Endodermal cell (in vitro differentiated cells): ENCODE measurements around the gene SLC26A2. TPM values are rescaled to one million over a fixed set of nuclear protein-coding genes. Genes with fewer than 3 reads are reported as not detected.

Experiments
- DNase-seq: peaks from one replicate; pipeline ENCODE4 v3.0.0-alpha.2; 2017
- H3K27ac ChIP-seq: 2 replicates; pipeline ENCODE4 v1.5.1; 2013; ENCODE audit warnings: mild to moderate bottlenecking, low read depth, low read length, moderate library complexity
- H3K27me3 ChIP-seq: 2 replicates; pipeline ENCODE4 v1.6.1; 2013; ENCODE audit warnings: mild to moderate bottlenecking, low read length, moderate library complexity; ENCODE audit not compliant: insufficient read depth, control insufficient read depth, poor library complexity, severe bottlenecking
- H3K36me3 ChIP-seq: 2 replicates; pipeline ENCODE4 v1.7.0; 2013; ENCODE audit warnings: mild to moderate bottlenecking, low read length, moderate library complexity; ENCODE audit not compliant: control insufficient read depth, insufficient read depth
- H3K4me1 ChIP-seq: one replicate; pipeline ENCODE4 v1.7.0; 2013; ENCODE audit warnings: low read length; ENCODE audit not compliant: control insufficient read depth, insufficient read depth
- H3K4me3 ChIP-seq: 2 replicates; pipeline ENCODE4 v1.5.1; 2013; ENCODE audit warnings: mild to moderate bottlenecking, low read length, moderate library complexity
- H3K9ac ChIP-seq: 2 replicates; pipeline ENCODE4 v1.6.1; 2013; ENCODE audit warnings: mild to moderate bottlenecking, low read length, moderate library complexity; ENCODE audit not compliant: poor library complexity, severe bottlenecking; ENCODE audit errors: extremely low read depth
- H3K9me3 ChIP-seq: 2 replicates; pipeline ENCODE4 v1.6.1; 2013; ENCODE audit warnings: mild to moderate bottlenecking, low read length, moderate library complexity; ENCODE audit not compliant: control insufficient read depth
- H3K27ac Mint-ChIP-seq: 2 replicates; pipeline ENCODE4 v1.8.0; 2020; ENCODE audit warnings: mixed read lengths
- H3K27me3 Mint-ChIP-seq: 2 replicates; pipeline ENCODE4 v1.8.0; 2021; ENCODE audit warnings: mild to moderate bottlenecking, mixed read lengths; ENCODE audit not compliant: insufficient read depth
- H3K36me3 Mint-ChIP-seq: 2 replicates; pipeline ENCODE4 v1.8.0; 2020; ENCODE audit warnings: low read depth, mixed read lengths
- H3K4me1 Mint-ChIP-seq: 2 replicates; pipeline ENCODE4 v1.8.0; 2020; ENCODE audit warnings: mixed read lengths
- H3K4me3 Mint-ChIP-seq: 2 replicates; pipeline ENCODE4 v1.8.0; 2020; ENCODE audit warnings: mild to moderate bottlenecking, moderate library complexity, mixed read lengths
- H3K9me3 Mint-ChIP-seq: 2 replicates; pipeline ENCODE4 v1.8.0; 2020; ENCODE audit warnings: mild to moderate bottlenecking, mixed read lengths
- WGBS, 2 experiments: methylation state at CpG; one replicate each; pipeline versions ENCODE4 v1.1.5 to v1.1.7; 2013; ENCODE audit warnings: missing lambda C conversion rate in 2 of 2, mixed read lengths in 1 of 2; ENCODE audit not compliant: insufficient coverage in 1 of 2, insufficient read length in 1 of 2; 5-methylcytosine and 5-hydroxymethylcytosine counted together
- total RNA-seq, 2 donors: library from RNA; stranded (reverse); fragmentation: NEBNext Ultra II Directional in 1 of 2; extraction: Animal tissue kit (Norgen Biotek cat#: 25700) in 1 of 2; gene quantifications; 2 replicates in 1 of 2; 3 replicates in 1 of 2; pipeline ENCODE4 v1.2.1, GENCODE V29; 2021
- TF ChIP-seq, protein P1 (sequence below): fragments of 200-600 bp; sonication (generic); conservative IDR thresholded peaks from 2 replicates; pipeline ENCODE4 v1.5.0; 2021; ENCODE audit warnings: antibody characterized with exemption, mild to moderate bottlenecking

The SLC26A2 gene
- total RNA-seq, 2 donors from 2014 or later, result 22.3 to 23.9 TPM

DNA sequence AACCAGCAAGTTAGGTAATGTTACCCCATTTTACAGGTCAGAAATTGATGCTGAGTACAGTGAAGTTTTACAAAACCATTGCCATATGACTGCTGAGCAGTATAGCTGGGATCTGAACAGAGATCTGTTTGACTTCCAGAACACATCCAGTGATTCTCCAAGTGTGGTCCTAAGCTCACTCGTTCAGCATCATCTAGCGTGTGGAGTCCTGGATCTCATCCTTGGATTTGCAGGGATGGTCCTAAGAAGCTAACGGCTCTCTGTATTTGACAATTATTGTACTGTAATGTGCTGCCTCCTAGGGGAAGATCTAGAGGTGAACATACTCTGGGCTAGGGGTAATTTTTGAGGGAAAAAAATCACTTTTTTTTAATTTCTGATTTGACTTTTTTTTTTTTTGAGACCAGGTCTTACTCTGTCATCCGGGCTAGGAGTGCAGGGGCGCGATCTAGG lies 1.4 kb downstream of the SLC26A2 start:
- no peaks in the 10 kb centered on the region for H3K9me3 Mint-ChIP-seq
- H3K27ac ChIP-seq, result no peak overlapping the region

DNA sequence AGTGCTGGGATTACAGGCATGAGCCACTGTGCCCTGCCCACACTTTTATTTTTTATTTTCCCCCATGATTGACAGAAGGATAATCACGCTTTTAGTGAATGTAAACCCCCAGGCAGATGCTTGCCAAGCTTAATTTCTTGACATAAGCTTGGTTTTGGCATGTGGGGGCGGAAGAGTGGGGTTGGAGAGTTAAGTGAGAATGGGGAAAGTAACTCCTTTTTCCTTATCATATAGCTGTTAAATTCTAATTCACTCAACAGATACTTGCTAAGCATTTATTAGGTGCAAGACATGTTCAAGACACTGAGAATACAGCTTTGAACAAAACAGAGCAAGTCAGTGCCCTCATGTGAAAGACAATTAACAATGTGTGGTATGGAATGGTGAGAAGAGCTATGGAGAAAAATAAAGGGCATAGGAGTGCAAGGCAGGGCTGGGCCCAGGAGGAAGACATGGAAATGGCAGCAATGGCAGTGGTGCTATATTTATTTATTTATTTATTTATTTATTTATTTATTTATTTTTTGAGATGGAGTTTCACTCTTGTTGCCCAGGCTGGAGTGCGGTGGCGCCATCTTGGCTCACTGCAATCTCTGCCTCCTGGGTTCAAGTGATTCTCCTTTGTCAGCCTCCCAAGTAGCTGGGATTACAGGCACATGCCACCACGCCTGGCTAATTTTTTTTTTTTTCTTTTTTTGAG lies 2.2 kb downstream of the SLC26A2 start:
- TF ChIP-seq, protein P1, sequence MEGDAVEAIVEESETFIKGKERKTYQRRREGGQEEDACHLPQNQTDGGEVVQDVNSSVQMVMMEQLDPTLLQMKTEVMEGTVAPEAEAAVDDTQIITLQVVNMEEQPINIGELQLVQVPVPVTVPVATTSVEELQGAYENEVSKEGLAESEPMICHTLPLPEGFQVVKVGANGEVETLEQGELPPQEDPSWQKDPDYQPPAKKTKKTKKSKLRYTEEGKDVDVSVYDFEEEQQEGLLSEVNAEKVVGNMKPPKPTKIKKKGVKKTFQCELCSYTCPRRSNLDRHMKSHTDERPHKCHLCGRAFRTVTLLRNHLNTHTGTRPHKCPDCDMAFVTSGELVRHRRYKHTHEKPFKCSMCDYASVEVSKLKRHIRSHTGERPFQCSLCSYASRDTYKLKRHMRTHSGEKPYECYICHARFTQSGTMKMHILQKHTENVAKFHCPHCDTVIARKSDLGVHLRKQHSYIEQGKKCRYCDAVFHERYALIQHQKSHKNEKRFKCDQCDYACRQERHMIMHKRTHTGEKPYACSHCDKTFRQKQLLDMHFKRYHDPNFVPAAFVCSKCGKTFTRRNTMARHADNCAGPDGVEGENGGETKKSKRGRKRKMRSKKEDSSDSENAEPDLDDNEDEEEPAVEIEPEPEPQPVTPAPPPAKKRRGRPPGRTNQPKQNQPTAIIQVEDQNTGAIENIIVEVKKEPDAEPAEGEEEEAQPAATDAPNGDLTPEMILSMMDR, result no peak
- Mint-ChIP-seq H3K4me3 (no peak overlapping the region), H3K4me1 (peaks cover 17% of the 10 kb centered on the region), H3K9me3 (no peaks in the 10 kb centered on the region), H3K36me3 (peaks cover 6% of the 10 kb centered on the region), H3K27me3 (no peaks in the 10 kb centered on the region), H3K27ac (no peak overlapping the region)
- Histone ChIP-seq H3K4me3 (no peak overlapping the region), H3K9me3 (no peaks in the 10 kb centered on the region), H3K27me3 (no peaks in the 10 kb centered on the region), H3K9ac (no peak overlapping the region), H3K27ac (no peak overlapping the region), H3K4me1 (peaks cover 9% of the 10 kb centered on the region), H3K36me3 (no peaks in the 10 kb centered on the region)
- WGBS, 2 experiments, result 93 to 96% methylated on average over 2 to 5 of the region's 5 CpGs
- DNase-seq, result no peak

More for the DNA sequence above, 1.4 kb downstream of the SLC26A2 start:
- Mint-ChIP-seq H3K27ac (no peak overlapping the region), H3K4me1 (peaks cover 17% of the 10 kb centered on the region), H3K27me3 (no peaks in the 10 kb centered on the region), H3K36me3 (peaks cover 6% of the 10 kb centered on the region), H3K4me3 (peak overlapping the region; percentile 81)
- Histone ChIP-seq H3K36me3 (no peaks in the 10 kb centered on the region), H3K9ac (no peak overlapping the region), H3K4me1 (peaks cover 9% of the 10 kb centered on the region), H3K27me3 (no peaks in the 10 kb centered on the region), H3K4me3 (peak overlapping the region; percentile 88), H3K9me3 (no peaks in the 10 kb centered on the region)
- TF ChIP-seq, protein P1, result peak; percentile 74
- 77 to 81% methylated on average over 5 to 6 of the region's 6 CpGs for WGBS, 2 experiments
- peak; percentile 57 for DNase-seq

DNA sequence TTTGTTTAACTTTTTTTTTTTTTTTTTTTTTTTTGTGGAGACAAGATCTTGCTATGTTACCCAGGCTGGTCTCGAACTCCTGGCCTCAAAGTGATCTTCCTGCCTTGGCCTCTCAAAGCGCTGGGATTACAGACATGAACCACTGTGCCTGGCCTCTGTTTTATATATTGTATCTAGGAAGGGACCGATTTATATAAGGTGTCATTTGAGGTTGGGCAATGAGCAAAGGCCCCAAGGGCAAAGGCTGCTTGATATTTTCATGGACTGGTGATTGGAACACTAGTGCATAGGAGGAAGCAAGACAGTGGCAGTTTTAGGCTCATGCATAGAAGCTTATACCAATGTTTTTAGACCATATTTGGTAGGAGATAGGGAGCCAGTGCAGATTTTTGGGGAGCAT lies 3.2 kb downstream of the SLC26A2 start:
- Mint-ChIP-seq H3K36me3 (peaks cover 6% of the 10 kb centered on the region), H3K27me3 (no peaks in the 10 kb centered on the region), H3K4me1 (peaks cover 17% of the 10 kb centered on the region), H3K27ac (no peak overlapping the region), H3K4me3 (no peak overlapping the region), H3K9me3 (no peaks in the 10 kb centered on the region)
- H3K9me3 ChIP-seq, result no peaks in the 10 kb centered on the region
- WGBS, 2 experiments, result 84 to 94% methylated on average over 2 to 3 of the region's 3 CpGs
- no peak for DNase-seq
- H3K27ac ChIP-seq, result no peak overlapping the region
- H3K27me3 ChIP-seq, result no peaks in the 10 kb centered on the region
- no peak overlapping the region for H3K4me3 ChIP-seq
- H3K4me1 ChIP-seq, result peaks cover 9% of the 10 kb centered on the region
- H3K9ac ChIP-seq, result no peak overlapping the region
- TF ChIP-seq, protein P1, result no peak
- H3K36me3 ChIP-seq, result no peaks in the 10 kb centered on the region
